ENCODE data around the gene GLB1L2.

Gene GLB1L2

GRCh38 chr11:134349802-134350355, 18.1 kb downstream of the GLB1L2 start:
- no peak for DNase-seq

GRCh38 chr11:134350381-134350780, 18.6 kb downstream of the GLB1L2 start:
- no peak for DNase-seq

GRCh38 chr11:134352111-134352510, 20.3 kb downstream of the GLB1L2 start:
- no peak for DNase-seq

DNA sequence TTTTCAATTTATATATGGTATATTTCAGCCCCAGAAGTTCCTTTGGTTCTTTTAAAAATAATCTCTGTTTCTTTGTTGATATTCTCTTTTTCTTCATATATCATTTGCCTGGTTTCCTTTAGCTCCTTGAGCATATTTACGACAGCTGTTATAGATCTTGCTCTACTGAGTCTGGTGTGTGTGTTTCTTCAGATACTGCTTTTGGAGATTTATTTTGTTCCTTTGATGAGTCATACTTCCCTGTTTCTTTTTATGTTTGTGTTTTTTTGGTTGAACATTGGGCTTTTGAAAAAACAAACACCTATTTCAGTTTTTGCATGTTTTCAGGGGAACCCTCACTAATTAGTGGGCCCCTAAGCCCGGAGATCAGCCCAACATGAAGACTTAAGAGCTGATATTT, 23.3 kb downstream of the GLB1L2 start:
- DNase-seq, result no peak

DNA sequence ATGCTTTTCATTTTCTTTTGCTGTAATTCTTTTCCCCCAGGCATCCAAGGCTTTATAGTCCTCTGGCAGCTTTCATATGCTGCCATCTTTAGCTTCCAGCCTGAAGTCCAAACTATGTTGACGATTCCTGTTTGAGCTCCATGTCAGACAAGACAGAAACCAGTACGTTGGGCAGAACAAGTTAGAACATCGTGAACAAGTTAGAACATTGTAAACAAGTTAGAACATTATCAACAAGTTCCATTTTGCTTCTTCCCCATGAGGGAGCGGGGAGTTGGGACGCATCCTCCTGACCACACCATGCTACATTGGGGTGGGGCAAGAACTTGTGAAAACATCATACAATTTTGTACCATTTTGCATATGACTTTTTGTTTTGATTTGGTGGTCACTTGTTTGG, 23.9 kb downstream of the GLB1L2 start:
- DNase-seq, result no peak

DNA sequence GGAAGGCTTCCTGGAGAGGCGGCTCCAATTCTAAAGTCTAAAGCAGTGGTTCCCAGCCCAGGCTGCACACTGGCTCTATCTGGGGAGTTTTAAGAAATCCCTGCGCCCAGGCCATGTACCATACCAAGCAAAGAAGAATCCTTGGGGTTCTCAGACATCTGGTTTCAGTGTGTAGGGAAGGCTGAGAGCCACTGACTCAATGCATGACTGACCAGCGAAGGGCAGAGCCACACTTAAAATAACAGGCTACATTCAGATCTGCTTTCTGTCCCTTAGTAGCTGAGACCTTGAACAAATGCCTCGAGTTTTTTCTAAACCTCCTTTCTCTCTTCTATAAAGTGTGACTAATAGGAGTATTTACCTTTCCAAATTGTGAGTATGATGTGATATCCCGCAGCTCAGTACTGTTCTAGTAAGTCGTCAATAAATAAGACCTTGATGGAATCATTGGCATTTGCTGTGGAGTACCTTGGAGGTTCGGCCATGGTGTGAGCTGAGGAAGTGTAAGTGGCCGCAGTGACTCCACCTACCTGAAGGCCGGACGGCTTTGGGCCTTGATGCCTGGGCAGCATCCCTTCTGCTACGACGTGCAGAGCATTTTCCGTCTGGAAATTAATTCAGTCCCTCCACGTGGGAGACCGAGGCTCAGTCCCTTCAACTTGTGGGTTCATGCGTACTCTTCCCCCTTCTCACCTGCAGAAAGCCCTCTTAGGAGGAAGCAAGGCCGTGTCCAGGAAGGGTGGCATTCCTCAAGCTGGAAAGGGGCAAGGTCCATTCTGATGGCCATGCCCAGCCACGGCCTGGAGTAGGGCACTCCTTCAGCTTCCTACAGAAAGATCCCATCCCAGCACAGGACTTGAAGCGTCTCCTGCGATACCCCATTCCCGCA, 25.1 kb downstream of the GLB1L2 start:
- DNase-seq, result no peak

DNA sequence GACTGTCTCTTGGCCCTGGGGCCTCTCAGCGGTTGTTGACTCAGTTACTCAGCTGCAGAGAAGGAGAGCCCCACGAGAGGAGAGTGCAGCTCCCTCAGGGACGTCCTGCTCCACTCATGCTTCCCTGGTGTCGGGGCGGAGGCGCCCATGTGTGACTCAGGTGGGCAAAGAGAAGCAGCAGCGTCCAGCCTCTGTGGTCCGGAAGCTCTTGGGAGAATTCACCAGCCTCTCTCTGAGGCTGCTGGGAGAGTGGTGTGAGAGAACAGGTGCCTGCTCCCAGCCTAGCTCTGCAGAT, 25.7 kb downstream of the GLB1L2 start:
- DNase-seq, result no peak

GRCh38 chr11:134358165-134358855, 26.5 kb downstream of the GLB1L2 start:
- DNase-seq, result no peak

- DNase-seq, result no peak
Measured at GRCh38 chr11:134358856-134359490, 27.2 kb downstream of the GLB1L2 start.

DNA sequence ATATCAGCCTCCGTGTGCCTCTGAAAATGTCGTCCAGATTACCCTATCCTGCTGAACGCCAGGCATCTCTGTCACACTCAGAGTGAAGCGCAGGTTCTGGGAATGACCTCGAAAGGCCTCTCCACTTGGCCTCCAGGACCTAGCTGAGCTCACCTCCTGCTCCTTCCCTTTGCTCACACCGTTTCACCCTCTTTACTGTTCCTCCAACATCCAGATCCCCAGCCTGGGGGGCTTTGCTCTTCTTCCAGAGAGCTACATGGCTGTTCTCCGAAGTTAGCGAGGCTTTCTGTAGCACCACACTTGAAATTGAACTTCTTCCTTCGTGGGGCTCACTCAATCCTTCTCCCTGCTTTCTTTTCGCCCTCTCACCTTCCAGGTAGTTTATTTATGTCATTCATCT, 27.9 kb downstream of the GLB1L2 start:
- DNase-seq, result no peak

DNA sequence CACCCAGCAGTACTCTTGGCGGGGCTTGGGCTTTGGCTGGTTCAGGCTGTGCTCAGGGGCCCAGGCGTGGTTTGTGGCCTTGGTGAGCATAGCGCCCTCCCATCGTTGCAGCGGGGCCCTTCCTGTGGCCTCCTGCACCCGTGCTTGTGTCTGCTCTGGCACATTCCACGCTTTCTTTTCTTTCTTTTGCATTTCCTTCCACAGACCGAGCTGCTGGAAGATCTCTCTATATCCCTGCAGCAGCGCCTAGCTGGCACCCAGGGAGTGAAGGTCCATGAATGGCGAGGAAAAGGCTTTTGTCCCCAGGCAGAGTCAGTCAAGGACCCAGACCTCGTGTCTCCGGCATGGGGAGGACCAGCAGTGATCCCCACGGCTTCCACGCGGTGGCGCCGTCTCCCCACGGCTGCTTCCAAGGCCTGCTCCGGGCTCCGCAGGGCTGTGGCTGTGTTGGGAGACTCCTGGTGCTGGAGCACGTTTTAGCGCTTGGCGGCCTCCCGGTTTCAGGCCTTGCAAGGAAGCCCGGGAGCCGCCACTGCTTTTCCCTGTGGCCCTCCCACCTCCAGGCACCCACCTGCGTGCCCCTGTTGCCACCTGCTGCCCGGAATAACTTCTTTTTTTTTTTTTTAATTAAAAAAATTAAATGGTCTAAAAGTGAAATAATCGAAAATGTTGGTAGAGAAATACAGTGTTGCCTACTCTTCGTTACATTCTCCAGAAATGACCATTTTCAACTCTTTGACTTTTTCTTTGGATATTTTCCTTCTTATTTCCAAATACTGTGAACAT, 28.5 kb downstream of the GLB1L2 start:
- DNase-seq, result no peak

GRCh38 chr11:134361661-134362060, 29.9 kb downstream of the GLB1L2 start:
- DNase-seq, result no peak

- no peak for DNase-seq
Measured at GRCh38 chr11:134362192-134362901, 30.6 kb downstream of the GLB1L2 start.

DNA sequence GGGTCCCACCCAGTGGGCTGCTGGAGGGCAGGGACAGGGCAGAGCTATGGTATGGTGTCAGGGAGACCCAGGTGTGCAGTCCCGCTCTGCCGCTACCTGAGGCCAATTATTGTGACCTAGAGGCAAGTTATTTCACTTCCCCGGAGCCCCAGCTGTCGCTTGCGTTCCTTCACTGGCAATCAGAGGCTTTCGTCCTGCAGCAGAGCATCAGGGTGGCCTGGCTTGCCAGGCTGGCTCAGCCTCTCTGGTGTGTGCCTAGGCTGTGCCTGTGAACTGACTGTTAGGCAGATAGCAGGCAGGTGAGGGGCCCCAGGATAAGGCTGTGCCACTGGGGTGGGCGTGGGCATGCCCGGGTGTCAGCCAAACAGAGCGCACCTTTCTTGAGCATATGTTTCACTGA, 31.4 kb downstream of the GLB1L2 start:
- no peak for DNase-seq

- no peak for DNase-seq
Measured at GRCh38 chr11:134363592-134363991, 31.8 kb downstream of the GLB1L2 start.

GRCh38 chr11:134364261-134364660, 32.5 kb downstream of the GLB1L2 start:
- no peak for DNase-seq

DNA sequence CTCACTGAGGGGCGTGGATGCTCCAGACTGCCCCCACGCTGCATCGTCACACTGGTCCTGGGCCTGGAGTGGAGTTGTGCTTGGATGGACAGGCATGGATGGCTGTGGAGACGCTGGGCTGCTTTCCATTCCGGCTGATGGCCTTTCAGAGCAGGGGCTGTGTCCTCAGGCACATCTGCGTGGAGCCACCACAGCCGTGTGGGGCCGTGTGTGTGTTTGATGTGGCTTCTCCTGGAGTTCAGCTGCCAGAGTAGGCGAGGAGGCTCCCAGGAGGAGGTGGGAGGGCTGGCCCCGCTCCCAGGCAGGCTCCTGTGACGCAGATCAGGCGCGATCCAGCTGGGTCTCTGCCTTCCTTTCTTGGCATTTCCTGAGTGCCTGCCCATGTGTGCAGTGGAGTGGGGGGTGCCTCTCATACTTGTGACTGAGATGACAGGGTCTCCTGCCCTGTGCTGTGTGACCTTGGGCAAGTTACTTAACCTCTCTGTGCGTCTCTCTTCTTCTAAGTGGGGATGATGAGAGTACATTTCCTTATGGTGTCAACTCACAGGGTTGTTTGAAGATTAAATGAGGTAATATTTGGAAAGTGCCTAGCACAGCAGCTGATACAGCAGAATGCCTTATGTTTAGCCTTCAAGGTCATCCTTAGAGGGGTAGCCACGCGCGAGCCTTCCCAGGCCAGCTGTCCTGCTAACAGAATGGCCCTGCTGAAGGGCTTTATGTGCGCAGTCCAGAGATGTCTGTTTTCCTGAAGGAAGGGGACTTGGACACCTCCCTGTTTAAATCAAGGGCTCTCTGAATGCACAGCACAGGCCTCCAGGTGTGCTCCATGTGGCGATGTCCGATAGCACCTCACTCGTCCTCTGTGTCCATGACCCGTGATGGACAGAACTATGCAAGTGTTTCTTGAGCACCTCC, 33.5 kb downstream of the GLB1L2 start:
- no peak for DNase-seq

DNA sequence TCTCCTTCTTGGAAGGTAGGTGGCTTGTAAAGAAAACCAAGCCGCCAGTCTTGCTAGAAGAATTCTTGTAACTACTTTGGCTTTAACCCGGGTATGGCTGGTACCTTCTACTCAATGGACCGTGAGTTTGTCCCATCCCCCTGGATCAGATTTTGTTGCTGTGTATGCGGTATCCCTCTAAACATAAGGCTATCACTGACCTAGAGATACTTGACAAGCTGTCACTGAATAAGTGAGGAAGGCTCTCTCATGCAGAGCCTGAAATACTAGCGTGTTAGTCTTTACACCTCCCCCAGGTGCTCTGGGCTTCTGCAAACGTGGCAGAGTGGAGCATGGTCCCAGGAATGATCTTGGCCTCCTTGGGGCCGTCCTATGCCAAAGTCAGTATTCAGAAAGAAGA, 34.5 kb downstream of the GLB1L2 start:
- no peak for DNase-seq

DNA sequence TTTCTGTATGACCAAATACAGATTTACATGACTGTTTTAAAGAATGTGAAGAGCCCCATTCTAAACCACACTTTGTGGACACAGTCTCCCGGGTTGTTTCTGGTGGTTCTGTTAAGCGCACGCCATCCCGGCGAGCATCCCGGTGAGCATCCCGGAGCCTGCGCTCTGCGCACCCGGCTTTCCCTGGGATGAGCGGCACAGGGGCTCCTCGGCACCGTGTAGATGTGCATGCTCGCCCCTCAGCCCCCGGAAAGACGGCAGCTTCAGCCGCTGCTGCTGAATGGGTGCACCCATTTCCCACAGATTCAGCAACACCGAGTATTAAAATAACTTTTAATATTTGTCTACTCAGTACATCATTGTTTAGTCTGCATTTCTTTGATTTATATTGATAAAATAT, 36.0 kb downstream of the GLB1L2 start:
- DNase-seq, result no peak

GRCh38 chr11:134369656-134370525, 38.1 kb downstream of the GLB1L2 start:
- no peak for DNase-seq

All from HCEC 1CT (cell line).